H1 (cell line): Measurements from ENCODE around the gene C17orf114.

Source experiments
- CTCF ChIA-PET: fragments of 300-600 bp; sonication (Branson Sonifier 250); formaldehyde crosslinking; loops from one replicate; lab custom pipeline; 2021; ENCODE audit not compliant: partially characterized antibody; lab: Charles Lee
- POLR2A ChIA-PET: fragments of 300-600 bp; sonication (Branson Sonifier 250); formaldehyde crosslinking; loops from one replicate; lab custom pipeline; 2021; ENCODE audit warnings: inconsistent platforms; ENCODE audit not compliant: partially characterized antibody; lab: Charles Lee
- DNase-seq, 2 experiments: peaks; one replicate each; pipeline versions ENCODE4 v3.0.0 to v3.0.0-alpha.2; 2010 to 2022; ENCODE audit warnings: low spot score in 2 of 2, low read depth in 1 of 2, mixed read lengths in 1 of 2
- FAIRE-seq: peaks from 2 replicates; lab custom pipeline; 2011; peaks lifted over from hg19 to GRCh38; lab: Jason Lieb, UNC
- H2AFZ ChIP-seq: 2 replicates; pipeline ENCODE4 v1.8.1; 2012; ENCODE audit warnings: low read length, inconsistent platforms
- H2AK5ac ChIP-seq: 2 replicates; pipeline ENCODE4 v1.6.1; 2013; ENCODE audit warnings: low read depth, low read length
- H2BK120ac ChIP-seq: replicated peaks from 2 replicates; pipeline ENCODE3; 2013; ENCODE audit warnings: low read depth, low read length, inconsistent platforms
- H2BK12ac ChIP-seq: 2 replicates; pipeline ENCODE4 v1.6.1; 2013; ENCODE audit warnings: low read depth, low read length
- H2BK15ac ChIP-seq: 2 replicates; pipeline ENCODE4 v1.6.1; 2013; ENCODE audit warnings: low read length
- H2BK20ac ChIP-seq: 2 replicates; pipeline ENCODE4 v1.6.1; 2013; ENCODE audit warnings: low read length
- H2BK5ac ChIP-seq: 2 replicates; pipeline ENCODE4 v1.6.1; 2013; ENCODE audit warnings: low read depth, low read length
- H3K14ac ChIP-seq: 2 replicates; pipeline ENCODE4 v1.6.1; 2013; ENCODE audit warnings: inconsistent platforms; ENCODE audit not compliant: insufficient read length
- H3K18ac ChIP-seq: 2 replicates; pipeline ENCODE4 v1.6.1; 2013; ENCODE audit warnings: low read length; ENCODE audit errors: extremely low read depth
- H3K23ac ChIP-seq: 2 replicates; pipeline ENCODE4 v1.6.1; 2013; ENCODE audit warnings: inconsistent platforms; ENCODE audit not compliant: insufficient read length
- H3K23me2 ChIP-seq: 2 replicates; pipeline ENCODE4 v1.6.1; 2013; ENCODE audit warnings: low read depth, low read length
- H3K27ac ChIP-seq: 2 replicates; pipeline ENCODE4 v1.6.1; 2011; ENCODE audit warnings: low read depth, low read length, inconsistent platforms
- H3K27me3 ChIP-seq, 4 experiments: replicated peaks in 1 of 4; 1 replicate in 1 of 4; 2 replicates in 3 of 4; pipeline versions ENCODE4 v1.6.1 to v1.8.1; 2011 to 2013; ENCODE audit warnings: low read length in 3 of 4, mild to moderate bottlenecking in 3 of 4, inconsistent platforms in 2 of 4, mixed read lengths in 2 of 4, moderate library complexity in 1 of 4; ENCODE audit not compliant: control insufficient read depth in 3 of 4, insufficient read depth in 3 of 4; ENCODE audit errors: extremely low read depth in 1 of 4
- H3K36me3 ChIP-seq, 4 experiments: 2 replicates each; pipeline versions ENCODE4 v1.6.1 to v1.8.1; 2011 to 2013; ENCODE audit warnings: mild to moderate bottlenecking in 4 of 4, low read length in 3 of 4, moderate library complexity in 2 of 4, control low read depth in 1 of 4, inconsistent platforms in 1 of 4; ENCODE audit not compliant: insufficient read depth in 4 of 4, control insufficient read depth in 2 of 4
- H3K4ac ChIP-seq: replicated peaks from 2 replicates; pipeline ENCODE3; 2013; ENCODE audit warnings: low read length, low read depth, mixed read lengths, inconsistent platforms; ENCODE audit not compliant: insufficient read length
- H3K4me1 ChIP-seq, 4 experiments: replicated peaks in 1 of 4; 1 replicate in 1 of 4; 2 replicates in 3 of 4; pipeline versions ENCODE4 v1.6.1 to v1.8.1; 2011 to 2013; ENCODE audit warnings: low read length in 3 of 4, inconsistent platforms in 2 of 4, mixed read lengths in 1 of 4; ENCODE audit not compliant: insufficient read depth in 4 of 4, control insufficient read depth in 3 of 4
- H3K4me2 ChIP-seq, 2 experiments: 2 replicates each; pipeline versions ENCODE4 v1.6.1 to v1.8.1; 2011 to 2013; ENCODE audit warnings: low read depth in 2 of 2, low read length in 2 of 2, control low read depth in 1 of 2, inconsistent platforms in 1 of 2, mild to moderate bottlenecking in 1 of 2; ENCODE audit not compliant: insufficient read depth in 1 of 2
- H3K4me3 ChIP-seq, 4 experiments: fragments of 200-600, 300-600 bp in 1 of 4; sonication (generic), shearing (Covaris generic), sonication (Bioruptor Twin) in 1 of 4; 2 replicates each; pipeline versions ENCODE4 v1.5.1 to v1.8.1; 2011 to 2016; ENCODE audit warnings: low read length in 4 of 4, low read depth in 3 of 4, control low read depth in 2 of 4, inconsistent platforms in 2 of 4, mild to moderate bottlenecking in 2 of 4, mixed read lengths in 1 of 4, moderate library complexity in 1 of 4; ENCODE audit not compliant: insufficient read depth in 2 of 4; ENCODE audit errors: extremely low read depth in 1 of 4
- H3K56ac ChIP-seq: replicated peaks from 2 replicates; pipeline ENCODE3; 2013; ENCODE audit warnings: low read depth, mild to moderate bottlenecking, mixed read lengths, low read length, inconsistent platforms; ENCODE audit not compliant: insufficient read length
- H3K79me1 ChIP-seq: 2 replicates; pipeline ENCODE4 v1.6.1; 2013; ENCODE audit warnings: low read depth, low read length, control low read depth
- H3K79me2 ChIP-seq, 2 experiments: 2 replicates each; pipeline versions ENCODE4 v1.6.1 to v1.8.1; 2012 to 2013; ENCODE audit warnings: low read length in 2 of 2, mild to moderate bottlenecking in 2 of 2, inconsistent platforms in 1 of 2; ENCODE audit not compliant: insufficient read depth in 2 of 2, control insufficient read depth in 1 of 2
- H3K9ac ChIP-seq, 4 experiments: replicated peaks in 1 of 4; 1 replicate in 1 of 4; 2 replicates in 3 of 4; pipeline versions ENCODE4 v1.6.1 to v1.8.1; 2011 to 2013; ENCODE audit warnings: low read depth in 3 of 4, low read length in 3 of 4, control low read depth in 2 of 4, mild to moderate bottlenecking in 2 of 4, moderate library complexity in 2 of 4, inconsistent platforms in 1 of 4; ENCODE audit errors: extremely low read depth in 1 of 4
- H3K9me3 ChIP-seq, 2 experiments: 2 replicates each; pipeline versions ENCODE4 v1.6.1 to v1.8.1; 2012 to 2013; ENCODE audit warnings: mild to moderate bottlenecking in 2 of 2, moderate library complexity in 2 of 2, control low read depth in 1 of 2, inconsistent platforms in 1 of 2, low read depth in 1 of 2, low read length in 1 of 2, mixed read lengths in 1 of 2; ENCODE audit not compliant: insufficient read depth in 2 of 2
- H4K20me1 ChIP-seq, 2 experiments: replicated peaks in 1 of 2; 2 replicates each; pipeline versions ENCODE3 to v1.8.1; 2011 to 2013; ENCODE audit warnings: inconsistent platforms in 2 of 2, low read length in 2 of 2, mild to moderate bottlenecking in 1 of 2; ENCODE audit not compliant: insufficient read depth in 2 of 2, control insufficient read depth in 1 of 2
- H4K5ac ChIP-seq: 2 replicates; pipeline ENCODE4 v1.6.1; 2013; ENCODE audit warnings: low read length, low read depth, mixed read lengths, inconsistent platforms; ENCODE audit not compliant: insufficient read length
- H4K8ac ChIP-seq: 2 replicates; pipeline ENCODE4 v1.8.0; 2013; ENCODE audit warnings: mild to moderate bottlenecking, moderate library complexity, low read length, inconsistent platforms; ENCODE audit not compliant: insufficient read depth; ENCODE audit errors: extremely low read depth
- H4K91ac ChIP-seq: replicated peaks from 2 replicates; pipeline ENCODE3; 2013; ENCODE audit warnings: low read length, mixed read lengths, inconsistent platforms; ENCODE audit not compliant: insufficient read length
- POU5F1 ChIP-seq: IDR thresholded peaks from 2 replicates; pipeline ENCODE4 v1.6.1; 2011; ENCODE audit warnings: low read depth, mild to moderate bottlenecking, low read length, moderate library complexity
- WGBS, 2 experiments: shearing (Covaris generic) in 1 of 2; methylation state at CpG; one replicate each; pipeline versions ENCODE4 v1.1.6 to v1.1.7; 2013 to 2015; ENCODE audit warnings: low lambda C conversion rate in 2 of 2, mixed read lengths in 2 of 2, inconsistent platforms in 1 of 2, low coverage in 1 of 2, missing lambda C conversion rate in 1 of 2; ENCODE audit not compliant: insufficient replicate concordance in 2 of 2, insufficient coverage in 1 of 2, insufficient read length in 1 of 2; ENCODE audit errors: extremely low coverage in 1 of 2, missing lambda C conversion rate in 1 of 2; 5-methylcytosine and 5-hydroxymethylcytosine counted together

C17orf114 gene

DNA sequence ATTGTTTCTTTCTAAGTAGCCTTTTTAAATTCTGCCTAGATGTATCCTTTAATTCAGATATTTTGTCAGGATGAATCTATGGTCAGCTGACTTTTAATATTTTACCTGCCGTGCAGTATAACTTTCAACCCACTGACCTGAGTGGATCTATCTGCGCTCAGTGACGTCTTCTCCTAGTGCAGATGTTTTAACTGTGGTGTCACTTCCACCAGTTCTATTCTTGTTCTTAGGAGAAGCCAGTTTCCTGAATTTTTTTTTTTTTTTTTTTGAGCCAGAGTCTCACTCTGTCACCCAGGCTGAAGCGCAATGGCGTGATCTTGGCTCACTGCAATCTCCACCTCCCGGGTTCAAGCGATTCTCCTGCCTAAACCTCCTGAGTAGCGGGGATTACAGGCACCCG lies 35.4 kb downstream of the C17orf114 start:
- FAIRE-seq (no peak), DNase-seq (no peak)
- Histone ChIP-seq H3K9me3 (no peaks in the 10 kb centered on the region), H2BK12ac (no peak overlapping the region), H3K4me2 (no peak overlapping the region), H4K5ac (no peak overlapping the region), H3K79me2 (no peaks in the 10 kb centered on the region), H2BK20ac (no peak overlapping the region), H2BK120ac (no peak overlapping the region), H3K23ac (no peak overlapping the region), H3K4me3 (no peak overlapping the region), H3K14ac (no peak overlapping the region), H3K18ac (no peak overlapping the region), H4K91ac (no peak overlapping the region), H3K27me3 (no peaks in the 10 kb centered on the region), H3K23me2 (no peaks in the 10 kb centered on the region), H4K20me1 (no peaks in the 10 kb centered on the region), H2BK5ac (no peak overlapping the region), H2AFZ (no peak overlapping the region), H3K9ac (no peak overlapping the region), H3K56ac (no peak overlapping the region), H3K36me3 (no peaks in the 10 kb centered on the region), H2AK5ac (no peak overlapping the region), H3K79me1 (no peaks in the 10 kb centered on the region; the same call in 1 of the 2 replicates), H3K4ac (no peak overlapping the region), H4K8ac (no peak overlapping the region), H2BK15ac (no peak overlapping the region), H3K4me1 (no peaks in the 10 kb centered on the region), H3K27ac (no peak overlapping the region)
- WGBS, 2 experiments = 88% methylated on average over 7 of the region's 9 CpGs; no CpG with 5 or more reads in 1 of the 2 experiments
- TF ChIP-seq POU5F1 = no peak
- CTCF ChIA-PET = interaction anchor here (0.6 kb wide), 1 partner anchor 9 kb away, joined by 3 read pairs; no protein-coding TSS in a partner anchor
- POLR2A ChIA-PET = no interaction called here
